Measurements from ENCODE around the gene TSFM.
A peak's percentile ranks its signal among the peaks of the same experiment; 100 is the strongest.

- no peak for TF ChIP-seq USF2 (CRISPR knock-in tag; IDR thresholded peaks at IDR 0.05)
- TF ChIP-seq PREB (CRISPR knock-in tag; IDR thresholded peaks at IDR 0.05; ENCODE audit: borderline replicate concordance), result no peak
- TF ChIP-seq MXD4 (CRISPR knock-in tag; IDR thresholded peaks at IDR 0.05; ENCODE audit: borderline replicate concordance), result no peak
- no peak for TF ChIP-seq JUN (CRISPR knock-in tag; IDR thresholded peaks at IDR 0.05)
- no peak for TF ChIP-seq FOXP4 (CRISPR knock-in tag; IDR thresholded peaks at IDR 0.05)
- no peak for TF ChIP-seq MAX (CRISPR knock-in tag; IDR thresholded peaks at IDR 0.05)
- no peak for TF ChIP-seq ZSCAN18 (CRISPR knock-in tag; IDR thresholded peaks at IDR 0.05)
- TF ChIP-seq CTCF (IDR thresholded peaks at IDR 0.05), result peak; percentile 34; the same call in 1 of the 2 replicates
- no peak for TF ChIP-seq E2F4 (CRISPR knock-in tag; IDR thresholded peaks at IDR 0.05; ENCODE audit: borderline replicate concordance, low read depth)
- no peak for TF ChIP-seq SMAD4 (CRISPR knock-in tag; IDR thresholded peaks at IDR 0.05)
- no peak for TF ChIP-seq ATF3 (CRISPR knock-in tag; conservative IDR thresholded peaks at IDR 0.05)
- no peak for TF ChIP-seq EMX1 (CRISPR knock-in tag; IDR thresholded peaks at IDR 0.05)
- TF ChIP-seq CBFB (CRISPR knock-in tag; IDR thresholded peaks at IDR 0.05; ENCODE audit: low read depth), result no peak
- TF ChIP-seq ZBTB21 (CRISPR knock-in tag; IDR thresholded peaks at IDR 0.05; ENCODE audit: borderline replicate concordance), result no peak
These were observed 23.1 kb upstream of the TSFM start for GRCh38 chr12:57759360-57759980.
